Measurements from ENCODE around the gene CACNA2D4.

CACNA2D4 gene

GRCh38 chr12:1885599-1886245 lies 32.7 kb downstream of the CACNA2D4 start:
- DNase-seq: no peak

DNA sequence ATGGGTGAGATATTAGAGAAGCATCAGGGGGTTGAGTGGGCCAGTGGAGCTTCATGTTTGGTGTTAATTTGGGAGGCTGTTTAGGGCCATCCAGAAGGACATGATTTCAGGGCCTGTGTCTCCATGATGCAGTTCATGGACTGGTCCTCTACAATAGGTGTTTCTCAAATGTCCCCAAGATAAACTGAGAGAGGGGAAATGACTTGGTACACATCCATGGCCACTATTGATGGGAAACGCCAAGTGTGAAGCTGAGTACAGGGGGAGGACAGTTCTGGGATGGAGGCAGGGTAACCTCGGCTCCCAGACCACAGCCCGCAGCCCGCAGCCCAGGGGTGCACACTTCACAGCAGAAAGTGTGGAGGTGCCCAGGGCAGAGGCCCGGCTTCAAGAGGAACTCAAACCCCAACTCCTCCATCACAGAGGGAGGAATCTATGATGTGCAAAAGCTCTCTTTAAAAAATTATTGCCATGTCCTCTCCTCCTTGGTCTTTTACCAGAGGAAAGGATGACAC lies 33.3 kb downstream of the CACNA2D4 start:
- DNase-seq: no peak

DNA sequence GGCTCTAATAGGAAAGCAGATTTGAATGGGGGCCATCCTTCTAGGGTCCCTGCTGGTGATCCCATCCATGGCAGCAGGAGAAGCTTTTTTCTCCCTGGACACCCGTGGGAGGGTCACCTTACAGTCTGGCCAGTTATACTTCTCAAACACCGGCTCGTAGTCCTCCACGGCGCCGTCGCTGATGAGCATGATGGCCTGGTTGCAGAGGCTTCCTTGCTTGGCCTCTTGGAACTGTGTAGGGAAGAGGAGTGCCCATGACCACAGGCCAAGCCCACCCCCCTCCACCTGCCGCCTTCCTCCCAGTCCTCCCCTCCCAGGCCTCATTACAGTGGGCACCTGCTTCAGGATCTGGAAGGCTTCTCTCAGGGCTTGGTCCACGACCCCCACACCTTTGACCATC lies 33.8 kb downstream of the CACNA2D4 start:
- no peak for DNase-seq

GRCh38 chr12:1883513-1883912 lies 34.9 kb downstream of the CACNA2D4 start:
- no peak for DNase-seq

DNA sequence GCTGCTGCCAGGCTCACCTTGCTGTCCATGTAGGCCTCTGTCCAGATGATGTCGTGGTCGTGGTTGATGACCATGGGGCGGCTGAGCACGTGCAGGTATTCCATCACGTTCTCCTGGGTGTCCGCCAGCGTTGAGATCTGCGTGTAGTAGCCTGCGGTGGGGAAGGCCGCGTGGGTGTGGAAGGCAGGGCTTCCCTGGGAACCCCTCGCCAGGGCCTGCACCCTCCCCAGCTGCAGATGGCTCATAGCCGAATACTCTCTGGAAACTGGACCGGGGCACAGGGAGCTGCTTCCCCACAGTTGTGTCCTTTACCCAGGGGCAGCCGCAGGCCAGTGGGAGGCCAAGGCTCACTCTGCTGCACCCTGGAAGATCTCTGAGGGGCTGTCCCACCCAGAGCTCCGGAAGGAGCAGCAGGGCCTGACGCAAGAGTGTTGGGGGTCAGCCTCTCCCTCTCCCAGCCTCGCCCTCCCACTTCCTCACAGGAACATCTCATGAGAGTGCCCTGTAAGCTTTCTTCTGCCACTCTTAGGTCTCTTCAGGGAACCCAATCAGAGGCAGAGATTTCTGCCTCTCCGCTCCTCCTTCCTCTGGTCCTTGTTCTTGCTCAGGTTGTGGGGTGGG lies 35.5 kb downstream of the CACNA2D4 start:
- no peak for DNase-seq

DNA sequence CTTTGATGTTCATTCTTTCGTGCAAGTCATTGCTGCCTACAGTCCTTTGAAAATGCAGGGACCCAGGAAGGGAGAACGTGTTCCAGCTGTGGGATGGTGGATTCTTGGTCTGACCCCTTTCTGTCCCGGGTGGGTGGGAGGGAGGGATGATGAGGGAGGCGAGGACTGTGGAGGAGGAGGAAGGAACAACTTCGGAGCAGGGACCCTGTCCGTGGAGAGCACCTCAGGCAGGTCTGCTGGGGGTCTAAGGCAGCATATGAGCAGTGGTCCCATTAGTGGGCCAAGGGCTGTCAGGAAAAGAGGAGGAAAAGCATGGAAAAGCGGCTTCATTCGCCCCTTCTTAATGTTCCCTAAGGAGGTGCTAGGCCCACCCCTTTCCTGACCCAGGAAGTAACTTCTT lies 36.0 kb downstream of the CACNA2D4 start:
- no peak for DNase-seq

GRCh38 chr12:1881936-1882335 lies 36.5 kb downstream of the CACNA2D4 start:
- DNase-seq: no peak

DNA sequence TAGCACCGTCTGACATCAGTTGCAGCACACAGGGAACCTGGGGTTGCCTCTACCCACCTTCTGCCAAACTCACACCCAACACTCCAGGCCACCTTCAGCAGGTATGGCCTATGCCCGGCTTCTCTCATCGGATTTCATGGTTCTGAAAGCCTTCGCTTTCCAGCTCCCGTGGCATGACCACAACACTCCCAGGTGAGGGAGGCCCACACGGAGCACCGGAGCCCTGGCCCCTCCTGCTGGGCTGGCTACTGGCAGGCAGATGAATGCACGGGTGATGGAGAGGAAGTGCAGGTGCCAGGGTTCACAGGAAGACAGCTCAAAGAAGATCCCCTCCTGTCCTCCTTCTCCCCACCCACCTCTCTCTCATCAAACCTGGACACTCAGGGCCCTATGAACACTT lies 37.2 kb downstream of the CACNA2D4 start:
- DNase-seq: no peak

- DNase-seq: no peak
These were observed 37.6 kb downstream of the CACNA2D4 start for GRCh38 chr12:1880876-1881275.

DNA sequence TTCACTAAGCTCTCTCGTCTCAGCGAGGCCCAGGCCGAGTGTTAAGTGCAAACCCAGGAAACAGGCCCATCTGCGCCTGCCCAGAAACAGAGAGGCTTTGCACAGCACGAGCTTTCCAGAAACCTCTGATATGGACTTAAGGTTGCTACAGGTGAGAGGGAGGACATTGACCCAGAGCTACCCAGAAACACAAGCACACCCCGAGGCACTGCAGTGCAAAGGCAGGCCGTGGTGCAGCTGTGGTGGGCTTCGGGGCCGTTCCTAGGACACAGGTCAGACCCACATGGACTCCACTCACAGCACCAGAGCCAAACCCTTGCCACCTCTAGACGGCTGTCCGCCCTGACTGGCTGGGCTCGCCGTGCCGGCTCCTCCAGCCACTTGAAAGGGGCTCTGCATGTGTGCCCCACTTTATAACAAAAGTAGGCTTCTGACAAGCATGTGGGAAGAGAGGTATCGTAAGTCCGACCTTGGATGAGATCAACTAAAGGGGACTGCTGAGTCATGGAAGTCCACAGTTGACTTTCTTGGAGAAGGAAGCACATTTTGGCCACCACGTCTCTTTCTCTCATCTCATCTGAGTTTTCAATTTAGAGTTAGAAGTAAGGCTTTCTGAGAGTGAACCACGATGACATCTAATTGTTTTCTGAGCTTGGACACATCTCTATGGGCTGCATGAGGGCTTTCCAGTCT lies 38.2 kb downstream of the CACNA2D4 start:
- no peak for DNase-seq

DNA sequence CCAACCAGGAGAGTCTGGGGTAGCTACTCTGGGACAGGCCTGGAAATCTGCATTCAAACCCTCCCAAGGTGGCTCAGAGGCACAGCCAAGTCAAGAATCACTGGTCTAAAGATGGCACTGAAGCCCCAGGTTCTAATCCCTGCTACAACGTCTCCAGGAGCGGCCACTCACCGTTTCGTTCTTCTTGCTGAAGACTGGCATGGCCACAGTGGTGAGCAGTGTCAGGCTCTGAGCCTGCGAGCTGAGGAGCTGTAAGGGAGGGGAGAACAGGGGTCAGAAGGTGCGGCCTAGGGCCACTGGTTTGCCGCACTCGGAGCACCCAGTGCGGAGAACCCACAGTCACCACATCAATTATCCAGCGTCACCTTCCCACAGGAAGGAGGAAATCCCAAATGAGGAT lies 38.8 kb downstream of the CACNA2D4 start:
- DNase-seq: no peak

DNA sequence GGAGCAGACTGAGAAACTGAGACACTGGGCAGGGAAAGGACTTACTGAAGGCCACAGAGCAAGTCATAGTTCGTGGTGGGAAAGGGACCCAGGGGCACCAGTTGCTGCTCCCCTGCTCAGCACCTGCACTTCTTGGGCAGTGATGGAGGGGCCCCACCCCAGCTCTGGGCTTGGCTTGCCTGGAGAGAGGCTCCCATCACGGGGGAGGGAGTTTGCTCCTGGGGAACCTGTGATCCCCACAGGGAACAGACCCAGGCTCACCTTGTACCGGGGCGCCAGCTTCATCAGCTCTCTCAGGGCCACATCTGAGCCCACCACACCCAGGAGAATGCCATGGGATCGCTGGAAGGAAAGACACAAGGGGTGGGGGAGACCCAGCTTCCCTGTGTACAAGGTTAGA lies 39.8 kb downstream of the CACNA2D4 start:
- DNase-seq: no peak

GRCh38 chr12:1878214-1878613 lies 40.2 kb downstream of the CACNA2D4 start:
- no peak for DNase-seq

- no peak for DNase-seq
These were observed 41.1 kb downstream of the CACNA2D4 start for GRCh38 chr12:1877169-1877878.

- no peak for DNase-seq
These were observed 42.4 kb downstream of the CACNA2D4 start for GRCh38 chr12:1876086-1876485.

DNA sequence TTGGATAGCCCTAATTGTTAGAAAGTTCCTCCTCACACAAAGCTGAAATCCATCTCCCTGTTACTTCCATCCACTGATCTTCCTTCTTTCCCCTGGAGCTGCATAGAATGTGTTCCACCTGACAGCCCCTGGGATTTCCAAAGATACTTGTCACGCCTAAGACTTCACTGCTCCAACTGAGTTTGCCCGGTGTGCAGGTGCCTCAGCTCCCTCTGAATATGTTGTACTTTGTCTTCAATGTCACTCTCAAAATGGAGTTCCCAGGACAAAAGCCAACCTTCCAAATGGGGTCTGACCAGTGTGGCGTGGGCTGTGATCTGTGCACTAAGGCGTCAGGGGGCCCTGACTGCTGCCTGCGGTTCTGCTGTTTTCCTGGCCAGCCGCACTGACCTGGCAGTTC lies 42.8 kb downstream of the CACNA2D4 start:
- DNase-seq: no peak

DNA sequence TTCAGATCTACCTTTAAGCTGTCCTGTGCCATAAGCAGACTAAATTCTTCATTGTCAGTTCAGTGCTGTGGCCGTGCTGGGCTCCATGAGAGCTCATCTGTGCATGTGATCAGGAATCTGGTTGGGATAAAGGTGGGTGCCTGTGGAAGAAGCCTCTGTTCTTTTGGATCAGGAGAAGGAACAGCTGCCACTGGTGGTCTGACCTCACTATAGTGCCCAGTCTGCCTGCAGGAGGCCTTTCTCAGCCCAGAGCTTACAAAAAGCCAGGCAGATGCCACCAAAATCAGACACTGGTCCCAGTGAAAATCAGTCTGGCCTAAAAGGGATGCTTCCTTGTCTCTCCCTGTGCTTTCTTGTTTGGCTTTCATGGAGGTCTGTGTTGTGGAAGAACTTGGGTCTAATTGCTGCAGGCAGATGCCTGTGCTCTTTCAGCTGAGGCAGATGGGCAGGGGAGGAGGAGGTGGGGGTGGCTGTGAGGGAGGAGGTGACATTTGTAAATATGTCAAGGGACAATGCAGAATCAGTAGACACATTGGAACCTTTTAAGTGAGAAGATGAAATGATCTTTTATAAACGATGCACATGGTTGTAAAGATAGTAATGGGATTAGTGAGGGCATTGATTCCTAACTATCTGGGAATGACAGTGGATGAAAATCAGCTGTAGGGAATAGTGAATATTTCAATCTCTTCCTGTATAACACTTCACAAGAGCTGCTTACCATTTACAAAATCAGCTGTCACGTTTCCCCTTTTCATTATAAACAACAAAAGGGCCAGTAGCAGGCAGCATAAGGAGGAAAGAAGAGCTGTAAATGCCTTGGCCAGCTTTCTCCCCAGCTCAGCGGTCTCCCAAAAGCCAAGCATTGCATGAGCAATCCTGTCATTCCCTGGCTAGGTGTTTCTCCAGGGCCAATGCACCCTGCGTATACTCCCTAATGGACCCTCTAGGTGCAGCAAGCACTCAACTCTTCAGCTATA lies 44.6 kb downstream of the CACNA2D4 start:
- DNase-seq: no peak

DNA sequence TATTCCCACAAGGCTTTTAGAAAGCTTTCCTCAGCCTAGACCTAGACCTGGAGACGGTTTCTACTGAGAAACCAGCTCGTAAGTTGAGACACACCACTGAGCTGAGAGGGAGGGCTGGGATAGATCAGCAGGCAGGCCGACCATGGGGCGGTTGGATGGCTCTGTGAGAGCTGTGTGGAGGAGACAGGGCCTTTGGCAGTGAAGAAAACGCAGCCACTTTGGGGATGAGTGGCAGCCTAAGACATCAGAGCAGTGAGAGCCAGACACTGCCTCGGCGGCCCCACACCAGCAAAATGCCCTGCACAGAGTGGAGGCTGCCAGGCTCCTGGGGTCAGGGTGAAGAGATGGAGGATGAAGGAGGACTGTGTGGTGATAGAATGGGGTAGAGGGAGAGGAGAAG lies 46.0 kb downstream of the CACNA2D4 start:
- DNase-seq: no peak

DNA sequence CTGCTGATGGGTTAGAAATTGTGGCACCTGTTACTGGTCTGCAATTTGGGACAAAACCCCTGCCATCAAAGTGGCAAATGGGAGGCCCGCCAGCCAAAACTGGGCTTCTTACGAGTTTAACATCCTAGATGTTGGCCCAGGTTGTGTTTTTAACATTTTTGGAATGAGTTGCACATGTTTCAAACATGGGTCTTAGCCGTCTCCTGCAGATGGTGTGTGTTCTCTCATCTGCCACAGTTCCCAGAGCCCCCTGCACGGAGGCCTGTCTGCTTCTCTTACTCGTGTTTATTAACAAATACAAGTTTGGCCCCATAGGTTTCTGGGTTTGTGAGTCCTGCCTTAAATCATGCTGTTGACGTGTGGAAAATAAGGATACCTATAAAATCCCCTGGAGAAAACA lies 46.5 kb downstream of the CACNA2D4 start:
- no peak for DNase-seq

DNA sequence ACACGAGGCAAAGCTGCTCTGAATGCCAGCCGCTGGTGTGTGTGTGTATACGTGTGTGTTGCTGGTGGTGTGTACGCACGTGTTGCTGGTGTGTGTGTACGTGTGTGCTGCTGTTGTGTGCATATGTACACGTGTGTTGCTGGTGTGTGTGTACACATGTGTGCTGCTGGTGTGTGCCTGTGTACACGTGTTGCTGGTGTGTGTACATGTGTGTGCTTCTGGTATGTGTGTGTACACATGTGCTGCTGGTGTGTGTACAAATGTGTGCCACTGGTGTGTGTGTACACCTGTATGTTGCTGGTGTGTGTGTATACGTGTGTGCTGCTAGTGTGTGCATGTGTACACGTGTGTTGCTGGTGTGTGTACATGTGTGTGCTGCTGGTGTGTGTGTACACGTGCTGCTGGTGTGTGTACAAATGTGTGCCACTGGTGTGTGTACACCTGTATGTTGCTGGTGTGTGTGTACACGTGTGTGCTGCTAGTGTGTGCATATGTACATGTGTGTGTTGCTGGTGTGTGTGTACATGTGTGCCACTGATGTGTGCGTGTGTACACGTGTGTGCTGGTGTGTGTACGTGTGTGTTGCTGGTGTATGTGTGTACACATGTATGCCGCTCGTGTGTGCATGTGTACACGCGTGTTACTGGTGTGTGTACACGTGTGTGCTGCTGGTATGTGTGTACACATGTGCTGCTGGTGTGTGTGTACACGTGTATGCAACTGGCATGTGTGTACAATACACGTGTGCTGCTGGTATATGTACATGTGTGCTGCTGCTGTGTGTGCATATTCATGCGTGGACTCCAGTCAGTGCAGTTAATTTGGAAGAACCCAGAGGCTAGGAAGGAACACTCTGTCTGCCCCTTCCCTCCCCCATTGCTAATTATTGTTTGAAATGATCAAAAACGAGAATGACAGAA lies 47.2 kb downstream of the CACNA2D4 start:
- DNase-seq: no peak

- no peak for DNase-seq
These were observed 48.4 kb downstream of the CACNA2D4 start for GRCh38 chr12:1870086-1870485.
